WERI-Rb-1 (cell line): ENCODE data around the gene ARVCF.

ENCODE experiments used
- DNase-seq: peaks from one replicate; pipeline ENCODE4 v3.0.0-alpha.2; 2020
- H3K27ac ChIP-seq: fragments of 250-450 bp; sonication (Bioruptor Pico); 2 replicates; pipeline ENCODE4 v1.5.1; 2020; ENCODE audit warnings: mild to moderate bottlenecking, moderate library complexity
- H3K27me3 ChIP-seq: fragments of 250-450 bp; sonication (Bioruptor Pico); 2 replicates; pipeline ENCODE4 v1.5.1; 2021; ENCODE audit warnings: mild to moderate bottlenecking, low read depth, moderate library complexity; ENCODE audit not compliant: insufficient read depth, severe bottlenecking
- H3K36me3 ChIP-seq: fragments of 250-450 bp; sonication (Bioruptor Pico); 2 replicates; pipeline ENCODE4 v1.5.1; 2020; ENCODE audit warnings: mild to moderate bottlenecking, moderate library complexity
- H3K4me3 ChIP-seq: 2 replicates; pipeline ENCODE4 v1.5.1; 2011; ENCODE audit warnings: low read depth, mild to moderate bottlenecking, control low read depth, low read length
- H3K9me3 ChIP-seq: fragments of 250-450 bp; sonication (Bioruptor Pico); 2 replicates; pipeline ENCODE4 v1.5.1; 2021; ENCODE audit warnings: mild to moderate bottlenecking, moderate library complexity; ENCODE audit not compliant: severe bottlenecking
- TF ChIP-seq, protein P1 (sequence below): IDR thresholded peaks from 2 replicates; pipeline ENCODE4 v1.5.1; 2011; ENCODE audit warnings: low read depth, mild to moderate bottlenecking, control low read depth, inconsistent platforms, low read length

ARVCF gene

GRCh38 chr22:19996694-19997384 is 19.8 kb downstream of the ARVCF start:
- H3K9me3 ChIP-seq = no peaks in the 10 kb centered on the region
- no peaks in the 10 kb centered on the region for H3K27me3 ChIP-seq
- no peaks in the 10 kb centered on the region for H3K36me3 ChIP-seq
- peak overlapping the region; percentile 34 for H3K27ac ChIP-seq
- H3K4me3 ChIP-seq = no peak overlapping the region
- TF ChIP-seq, protein P1, sequence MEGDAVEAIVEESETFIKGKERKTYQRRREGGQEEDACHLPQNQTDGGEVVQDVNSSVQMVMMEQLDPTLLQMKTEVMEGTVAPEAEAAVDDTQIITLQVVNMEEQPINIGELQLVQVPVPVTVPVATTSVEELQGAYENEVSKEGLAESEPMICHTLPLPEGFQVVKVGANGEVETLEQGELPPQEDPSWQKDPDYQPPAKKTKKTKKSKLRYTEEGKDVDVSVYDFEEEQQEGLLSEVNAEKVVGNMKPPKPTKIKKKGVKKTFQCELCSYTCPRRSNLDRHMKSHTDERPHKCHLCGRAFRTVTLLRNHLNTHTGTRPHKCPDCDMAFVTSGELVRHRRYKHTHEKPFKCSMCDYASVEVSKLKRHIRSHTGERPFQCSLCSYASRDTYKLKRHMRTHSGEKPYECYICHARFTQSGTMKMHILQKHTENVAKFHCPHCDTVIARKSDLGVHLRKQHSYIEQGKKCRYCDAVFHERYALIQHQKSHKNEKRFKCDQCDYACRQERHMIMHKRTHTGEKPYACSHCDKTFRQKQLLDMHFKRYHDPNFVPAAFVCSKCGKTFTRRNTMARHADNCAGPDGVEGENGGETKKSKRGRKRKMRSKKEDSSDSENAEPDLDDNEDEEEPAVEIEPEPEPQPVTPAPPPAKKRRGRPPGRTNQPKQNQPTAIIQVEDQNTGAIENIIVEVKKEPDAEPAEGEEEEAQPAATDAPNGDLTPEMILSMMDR = no peak
- no peak for DNase-seq

DNA sequence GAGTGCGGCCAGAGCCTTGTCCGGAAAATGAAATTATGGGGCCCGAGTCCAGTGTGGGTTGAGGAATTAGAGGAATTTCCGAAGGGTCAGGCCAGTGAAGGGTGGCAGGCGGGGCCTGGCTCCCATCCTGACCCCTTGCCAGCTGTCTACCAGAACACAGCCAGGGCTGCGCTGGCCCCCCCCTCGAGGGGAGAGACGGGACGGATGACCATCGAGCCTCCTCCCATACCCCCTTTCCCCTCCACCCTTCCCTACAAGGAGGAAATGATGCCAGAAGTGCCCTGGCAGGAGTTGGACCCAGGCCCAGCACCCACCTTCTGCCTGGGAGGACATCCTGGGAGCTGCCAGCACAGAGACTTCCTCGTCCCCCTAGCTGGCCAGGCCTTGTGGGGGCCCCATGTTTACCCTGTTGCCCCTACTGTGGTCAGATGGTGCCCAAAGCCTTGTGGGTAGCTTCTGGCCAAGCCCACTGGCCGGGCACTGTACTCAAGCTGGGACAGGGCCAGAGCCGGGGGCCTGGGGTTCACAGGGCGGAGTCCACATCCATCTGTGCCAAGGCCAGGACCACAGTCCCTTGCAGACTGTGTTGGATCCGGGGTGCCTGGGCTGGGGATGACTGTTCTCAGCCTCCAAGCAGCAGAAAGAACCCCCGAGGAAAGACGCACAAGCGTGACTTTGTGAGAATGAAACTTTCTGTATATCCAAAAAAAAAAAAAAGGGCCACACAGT is 20.8 kb downstream of the ARVCF start:
- no peaks in the 10 kb centered on the region for H3K9me3 ChIP-seq
- no peaks in the 10 kb centered on the region for H3K27me3 ChIP-seq
- DNase-seq = no peak
- H3K27ac ChIP-seq = no peak overlapping the region
- TF ChIP-seq, protein P1 = no peak
- H3K36me3 ChIP-seq = no peaks in the 10 kb centered on the region
- no peak overlapping the region for H3K4me3 ChIP-seq

- TF ChIP-seq, protein P1 = no peak
- no peaks in the 10 kb centered on the region for H3K27me3 ChIP-seq
- DNase-seq = no peak
- no peaks in the 10 kb centered on the region for H3K36me3 ChIP-seq
- no peaks in the 10 kb centered on the region for H3K9me3 ChIP-seq
- H3K4me3 ChIP-seq = no peak overlapping the region
- no peak overlapping the region for H3K27ac ChIP-seq
Observed at GRCh38 chr22:19994851-19995610, 21.6 kb downstream of the ARVCF start.

GRCh38 chr22:19993926-19994325 is 22.7 kb downstream of the ARVCF start:
- H3K9me3 ChIP-seq = no peaks in the 10 kb centered on the region
- H3K27me3 ChIP-seq = no peaks in the 10 kb centered on the region
- H3K4me3 ChIP-seq = no peak overlapping the region
- H3K27ac ChIP-seq = no peak overlapping the region
- no peaks in the 10 kb centered on the region for H3K36me3 ChIP-seq
- TF ChIP-seq, protein P1 = no peak
- DNase-seq = no peak

DNA sequence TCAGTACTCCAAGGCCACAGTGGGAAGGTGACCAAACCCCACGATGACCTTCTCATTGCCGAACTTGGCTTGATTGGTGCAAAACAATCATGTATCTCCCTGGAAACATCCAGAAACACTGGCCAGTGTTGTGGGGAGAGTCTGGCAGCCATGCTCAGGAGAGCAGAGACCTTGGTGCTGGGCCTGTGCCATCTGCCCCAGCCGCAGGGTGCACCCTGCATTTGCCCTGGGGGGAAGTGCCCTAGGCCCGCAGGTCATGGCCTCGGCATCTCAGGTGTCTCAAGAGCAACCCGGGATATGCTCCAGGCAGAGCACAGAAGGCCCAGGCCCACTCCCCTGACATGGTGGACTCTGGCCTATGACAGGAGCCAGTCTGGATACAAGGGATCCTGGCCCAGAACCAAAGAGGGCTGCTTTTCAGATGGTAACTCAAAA is 23.7 kb downstream of the ARVCF start:
- TF ChIP-seq, protein P1 = no peak
- Histone ChIP-seq H3K27ac (no peak overlapping the region), H3K9me3 (no peaks in the 10 kb centered on the region), H3K36me3 (no peaks in the 10 kb centered on the region), H3K4me3 (no peak overlapping the region), H3K27me3 (no peaks in the 10 kb centered on the region)
- DNase-seq = no peak
